NT2/D1 (cell line): ENCODE measurements around the gene PRRC2C.

Source experiments
- DNase-seq: peaks from one replicate; pipeline ENCODE4 v3.0.0-alpha.2; 2011; ENCODE audit warnings: low read depth, low spot score
- H3K27me3 ChIP-seq: 2 replicates; pipeline ENCODE4 v1.6.0; 2011; ENCODE audit warnings: mild to moderate bottlenecking; ENCODE audit not compliant: insufficient read length, insufficient read depth
- H3K36me3 ChIP-seq: 2 replicates; pipeline ENCODE4 v1.6.1; 2011; ENCODE audit warnings: mild to moderate bottlenecking, low read length, mixed read lengths; ENCODE audit not compliant: insufficient read depth, insufficient read length
- H3K4me1 ChIP-seq: 2 replicates; pipeline ENCODE4 v1.5.1; 2011; ENCODE audit not compliant: insufficient read depth, insufficient read length
- H3K4me3 ChIP-seq: 2 replicates; pipeline ENCODE4 v1.5.1; 2011; ENCODE audit warnings: low read depth; ENCODE audit not compliant: insufficient read length
- H3K9ac ChIP-seq: 2 replicates; pipeline ENCODE4 v1.6.0; 2011; ENCODE audit warnings: low read depth; ENCODE audit not compliant: insufficient read length
- H3K9me3 ChIP-seq: 2 replicates; pipeline ENCODE4 v1.5.1; 2011; ENCODE audit warnings: mild to moderate bottlenecking, low read length; ENCODE audit not compliant: insufficient read depth
- SUZ12 ChIP-seq: IDR thresholded peaks from 2 replicates; pipeline ENCODE4 v1.6.1; 2011; ENCODE audit not compliant: insufficient read length, insufficient read depth; ENCODE audit errors: extremely low read depth
- YY1 ChIP-seq: IDR thresholded peaks from 2 replicates; pipeline ENCODE4 v1.6.1; 2011; ENCODE audit not compliant: insufficient read length, insufficient read depth
- ZNF274 ChIP-seq: IDR thresholded peaks from 2 replicates; pipeline ENCODE4 v1.6.1; 2011; ENCODE audit warnings: mild to moderate bottlenecking, low read depth, low read length

The PRRC2C gene

DNA sequence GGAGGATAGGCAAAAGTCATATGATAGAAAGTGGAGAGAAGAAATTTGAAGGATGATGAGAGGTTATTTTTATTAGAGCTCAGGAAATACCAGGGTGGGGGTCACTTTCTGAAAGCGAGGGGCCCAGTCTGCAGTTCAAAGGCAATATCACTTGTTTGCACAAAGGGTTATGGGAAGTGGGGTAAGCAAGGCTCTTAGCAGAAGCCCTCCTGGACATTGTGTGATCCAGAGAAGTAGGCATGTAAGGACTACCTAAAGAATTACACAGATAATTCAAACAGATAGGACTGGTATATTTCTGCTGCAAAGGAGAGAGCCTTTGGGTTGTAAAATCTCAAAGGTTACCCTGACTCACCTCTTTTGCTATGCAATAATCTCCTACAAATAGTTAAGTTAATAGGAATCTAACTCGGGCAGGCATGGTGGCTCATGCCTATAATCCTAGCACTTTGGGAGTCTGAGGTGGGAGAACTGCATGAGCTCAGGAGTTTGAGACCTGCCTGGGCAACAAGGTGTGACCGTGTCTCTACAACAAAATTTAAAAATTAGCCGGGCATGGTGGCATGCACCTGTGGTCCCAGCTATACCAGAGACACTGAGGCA is 25.2 kb upstream of the PRRC2C start:
- Histone ChIP-seq H3K9me3 (peaks cover 7% of the 10 kb centered on the region; the same call in 1 of the 2 replicates), H3K4me1 (peaks cover 2% of the 10 kb centered on the region), H3K9ac (no peak overlapping the region), H3K27me3 (no peaks in the 10 kb centered on the region), H3K36me3 (no peaks in the 10 kb centered on the region), H3K4me3 (no peak overlapping the region)
- no peak for DNase-seq
- no peak for TF ChIP-seq YY1
- TF ChIP-seq ZNF274: no peak
- no peak for TF ChIP-seq SUZ12

DNA sequence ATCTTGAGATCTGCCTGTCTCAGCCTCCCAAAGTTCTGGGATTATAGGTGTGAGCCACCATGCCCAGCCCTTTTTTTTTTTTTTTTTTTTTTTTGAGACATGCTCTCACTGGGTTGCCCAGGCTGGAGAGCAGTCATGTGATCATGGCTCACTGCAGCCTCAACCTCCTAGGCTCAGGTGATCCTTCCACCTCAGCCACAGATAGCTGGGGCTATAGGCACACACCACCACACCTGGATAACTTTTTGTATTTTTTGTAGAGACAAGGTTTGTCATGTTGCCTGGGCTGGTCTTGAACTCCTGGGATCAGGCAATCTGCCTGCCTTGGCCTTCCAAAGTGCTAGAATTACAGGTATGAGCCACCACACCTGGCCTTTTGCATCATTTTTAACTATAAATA is 17.7 kb upstream of the PRRC2C start:
- H3K4me3 ChIP-seq: no peak overlapping the region
- TF ChIP-seq ZNF274 (no peak), YY1 (no peak), SUZ12 (no peak)
- H3K9me3 ChIP-seq: peaks cover 15% of the 10 kb centered on the region; the same call in 1 of the 2 replicates
- H3K9ac ChIP-seq: no peak overlapping the region
- no peaks in the 10 kb centered on the region for H3K27me3 ChIP-seq
- DNase-seq: no peak
- no peaks in the 10 kb centered on the region for H3K36me3 ChIP-seq
- H3K4me1 ChIP-seq: no peaks in the 10 kb centered on the region

DNA sequence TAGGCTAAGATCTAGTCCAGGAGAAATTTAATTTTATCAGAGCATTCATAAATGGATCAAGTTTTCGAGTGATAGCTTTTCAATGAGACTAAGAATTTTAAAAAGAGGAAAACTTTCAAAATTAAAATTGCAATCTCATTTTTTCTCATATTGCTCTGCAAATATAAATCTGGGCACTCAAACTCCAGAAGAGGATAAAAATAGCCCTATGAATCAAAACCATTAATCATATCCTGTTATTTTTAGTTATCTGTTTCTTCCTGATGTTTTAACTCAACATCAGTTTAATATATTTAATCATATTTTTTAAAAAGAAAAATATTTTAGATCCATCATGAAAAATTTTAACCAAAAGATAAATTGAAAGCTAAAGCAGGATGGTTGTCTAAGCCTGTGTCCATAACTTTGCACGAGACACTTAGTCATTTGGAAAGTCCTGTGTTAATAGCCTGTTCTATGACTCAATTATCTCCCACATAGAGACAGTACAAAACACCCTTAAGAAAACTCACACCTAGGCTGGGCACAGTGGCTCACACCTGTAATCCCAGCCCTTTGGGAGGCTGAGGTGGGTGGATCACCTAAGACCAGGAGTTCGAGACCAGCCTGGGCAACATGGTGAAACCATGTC is 17.1 kb upstream of the PRRC2C start:
- TF ChIP-seq ZNF274 (no peak), SUZ12 (no peak), YY1 (no peak)
- Histone ChIP-seq H3K4me3 (no peak overlapping the region), H3K9me3 (peaks cover 15% of the 10 kb centered on the region; the same call in 1 of the 2 replicates), H3K36me3 (no peaks in the 10 kb centered on the region), H3K9ac (no peak overlapping the region), H3K4me1 (no peaks in the 10 kb centered on the region), H3K27me3 (no peaks in the 10 kb centered on the region)
- no peak for DNase-seq

DNA sequence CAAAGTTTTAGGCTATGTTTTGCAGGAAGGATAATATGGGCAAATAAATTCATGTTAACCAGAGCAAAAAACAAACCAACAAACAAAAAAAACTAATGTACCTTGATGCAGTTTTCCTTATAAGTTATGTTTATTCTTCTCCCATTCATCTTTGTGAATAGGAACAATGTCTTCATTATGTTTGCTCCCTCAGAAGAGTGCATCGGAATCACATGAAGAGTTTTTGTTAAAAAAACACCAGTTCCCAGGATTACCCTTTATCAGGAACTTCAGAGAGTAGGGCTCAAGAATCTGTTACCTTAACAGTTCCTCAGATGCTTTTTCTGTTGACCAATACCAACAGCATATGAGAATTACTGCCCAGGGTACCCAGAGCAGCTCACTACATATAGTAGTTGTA is 14.6 kb upstream of the PRRC2C start:
- H3K9me3 ChIP-seq: peaks cover 2% of the 10 kb centered on the region; the same call in 1 of the 2 replicates
- H3K36me3 ChIP-seq: no peaks in the 10 kb centered on the region
- no peak overlapping the region for H3K4me3 ChIP-seq
- no peaks in the 10 kb centered on the region for H3K4me1 ChIP-seq
- TF ChIP-seq ZNF274: no peak
- no peak for TF ChIP-seq SUZ12
- TF ChIP-seq YY1: no peak
- no peak overlapping the region for H3K9ac ChIP-seq
- no peak for DNase-seq
- H3K27me3 ChIP-seq: no peaks in the 10 kb centered on the region

DNA sequence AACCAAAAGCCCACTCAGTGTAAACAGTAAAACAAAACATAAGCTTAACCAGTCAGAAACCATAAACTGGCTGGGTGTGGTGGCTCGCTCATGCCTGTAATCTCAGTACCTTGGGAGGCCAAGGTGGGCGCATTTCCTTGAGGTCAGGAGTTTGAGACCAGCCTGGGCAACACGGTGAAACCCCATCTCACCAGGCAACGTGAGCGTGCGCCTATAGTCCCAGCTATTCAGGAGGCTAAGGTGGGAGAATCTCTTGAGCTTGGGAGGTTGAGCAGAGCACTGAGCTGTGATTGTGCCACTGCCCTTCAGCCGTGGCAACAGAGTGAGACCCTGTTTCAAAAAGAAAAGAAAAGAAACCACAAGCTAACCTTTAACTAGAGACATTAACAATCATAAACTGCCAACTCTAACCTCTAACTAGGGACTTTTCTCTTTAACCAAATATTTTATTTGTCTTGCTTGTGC is 13.1 kb upstream of the PRRC2C start:
- DNase-seq: no peak
- Histone ChIP-seq H3K27me3 (no peaks in the 10 kb centered on the region), H3K9me3 (no peaks in the 10 kb centered on the region), H3K36me3 (no peaks in the 10 kb centered on the region), H3K4me1 (no peaks in the 10 kb centered on the region), H3K9ac (no peak overlapping the region), H3K4me3 (no peak overlapping the region)
- no peak for TF ChIP-seq ZNF274
- TF ChIP-seq YY1: no peak

DNA sequence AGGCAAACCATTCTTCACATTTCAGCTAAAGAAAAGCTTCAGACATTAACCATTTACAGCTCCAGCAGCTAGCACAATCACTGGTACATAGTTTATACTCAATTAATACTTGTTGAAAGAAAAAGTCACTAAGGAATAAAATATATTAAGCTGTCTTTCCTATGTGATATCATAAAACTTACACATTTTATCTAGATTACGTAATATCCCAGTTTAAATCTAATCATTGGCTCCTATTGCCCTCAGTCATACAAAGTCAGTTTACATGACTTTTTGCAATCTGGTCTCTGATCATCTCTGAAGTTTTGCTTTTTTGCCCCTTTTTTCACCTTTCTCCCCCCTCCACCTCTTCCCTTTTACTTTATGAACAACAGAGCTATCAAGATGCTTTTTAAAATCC is 8.5 kb upstream of the PRRC2C start:
- H3K4me1 ChIP-seq: no peaks in the 10 kb centered on the region
- no peaks in the 10 kb centered on the region for H3K9me3 ChIP-seq
- no peak for DNase-seq
- H3K36me3 ChIP-seq: no peaks in the 10 kb centered on the region
- no peak overlapping the region for H3K9ac ChIP-seq
- H3K4me3 ChIP-seq: no peak overlapping the region
- TF ChIP-seq SUZ12 (no peak), YY1 (no peak), ZNF274 (no peak)
- H3K27me3 ChIP-seq: no peaks in the 10 kb centered on the region

DNA sequence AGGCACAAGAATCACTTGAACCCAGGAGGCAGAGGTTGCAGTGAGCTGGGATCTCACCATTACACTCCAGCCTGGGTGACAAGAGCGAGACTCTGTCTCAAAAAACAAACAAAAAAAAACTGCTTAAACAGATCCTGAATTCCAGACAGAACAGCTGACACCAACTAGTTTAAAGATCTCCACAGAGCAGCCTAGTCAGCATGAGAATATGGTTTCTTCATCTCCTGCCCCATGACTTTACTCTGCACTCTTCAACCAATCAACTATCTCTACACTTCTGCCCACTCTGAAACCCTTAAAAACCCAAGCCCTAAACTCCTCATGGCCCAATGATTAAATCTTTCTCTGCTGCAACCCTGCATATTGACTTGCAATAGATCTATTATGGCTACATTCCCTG is 7.5 kb upstream of the PRRC2C start:
- no peak for DNase-seq
- H3K27me3 ChIP-seq: no peaks in the 10 kb centered on the region
- no peaks in the 10 kb centered on the region for H3K4me1 ChIP-seq
- no peak overlapping the region for H3K9ac ChIP-seq
- H3K9me3 ChIP-seq: no peaks in the 10 kb centered on the region
- H3K36me3 ChIP-seq: no peaks in the 10 kb centered on the region
- TF ChIP-seq SUZ12 (no peak), ZNF274 (no peak), YY1 (no peak)
- H3K4me3 ChIP-seq: no peak overlapping the region
